GM12878 (cell line): ENCODE results near the gene UVSSA. TPM values are rescaled to one million over a fixed set of nuclear protein-coding genes. Genes with fewer than 3 reads are reported as not detected.

Experiments used
- ATAC-seq: fragments of 200-7000 bp; cut with Tn5 transposase; 3 replicates; pipeline ENCODE4 v1.9.1; 2020; ENCODE audit warnings: mild to moderate bottlenecking, moderate library complexity
- BruUV-seq: library from RNA; stranded (reverse); fragments of 400-500 nt; replicated peaks from 2 replicates; lab custom pipeline; 2021; lab: Mats Ljungman, UMichigan
- CTCF ChIA-PET: fragments of 300-600 bp; sonication (Branson Sonifier 250); formaldehyde crosslinking; extraction: SDS; loops from one replicate; lab custom pipeline; 2021; ENCODE audit warnings: inconsistent platforms; lab: Yijun Ruan, JAX
- POLR2A ChIA-PET: fragments of 350-600 bp; formaldehyde crosslinking; extraction: SDS; loops from one replicate; lab custom pipeline; 2021; ENCODE audit warnings: inconsistent platforms; lab: Charles Lee
- RAD21 ChIA-PET: fragments of 300-600 bp; sonication (Branson Sonifier 250); formaldehyde crosslinking; loops from one replicate; lab custom pipeline; 2023; ENCODE audit warnings: antibody characterized with exemption; ENCODE audit not compliant: unreplicated experiment; lab: Charles Lee
- SMC1A ChIA-PET: fragments of 300-600 bp; sonication (Branson Sonifier 250); formaldehyde crosslinking; loops from one replicate; lab custom pipeline; 2023; ENCODE audit not compliant: unreplicated experiment, uncharacterized antibody; lab: Charles Lee
- DNase-seq: peaks from one replicate; pipeline ENCODE4 v3.0.0-alpha.2; 2011; ENCODE audit warnings: low read depth, low spot score
- FAIRE-seq: peaks from 3 replicates; lab custom pipeline; 2011; peaks lifted over from hg19 to GRCh38; lab: Jason Lieb, UNC
- H2AFZ ChIP-seq: 2 replicates; pipeline ENCODE4 v1.6.0; 2011; ENCODE audit warnings: low read depth, low read length, control low read depth; ENCODE audit not compliant: control insufficient read depth
- H3K27ac ChIP-seq: 2 replicates; pipeline ENCODE4 v1.5.1; 2011; ENCODE audit warnings: control low read depth; ENCODE audit not compliant: control insufficient read depth, insufficient read depth
- H3K27me3 ChIP-seq, 2 experiments: replicated peaks in 1 of 2; 2 replicates each; pipeline versions ENCODE4 v1.6.0 to v1.6.1; 2011; ENCODE audit warnings: low read length in 1 of 2; ENCODE audit not compliant: control insufficient read depth in 2 of 2, insufficient read depth in 2 of 2
- H3K36me3 ChIP-seq, 2 experiments: 2 replicates each; pipeline ENCODE4 v1.5.1; 2011; ENCODE audit warnings: low read length in 1 of 2; ENCODE audit not compliant: control insufficient read depth in 2 of 2, insufficient read depth in 2 of 2
- H3K4me1 ChIP-seq: 2 replicates; pipeline ENCODE4 v1.6.1; 2011; ENCODE audit warnings: mild to moderate bottlenecking, low read length, moderate library complexity, mixed read lengths; ENCODE audit not compliant: control insufficient read depth, insufficient read depth
- H3K4me2 ChIP-seq: 2 replicates; pipeline ENCODE4 v1.6.0; 2011; ENCODE audit warnings: control low read depth; ENCODE audit not compliant: control insufficient read depth, insufficient read depth
- H3K4me3 ChIP-seq: fragments of 200-600 bp; sonication (generic); 2 replicates; pipeline ENCODE4 v1.5.1; 2016
- H3K79me2 ChIP-seq: 2 replicates; pipeline ENCODE4 v1.6.0; 2011; ENCODE audit warnings: low read length; ENCODE audit not compliant: control insufficient read depth, insufficient read depth
- H3K9ac ChIP-seq: 2 replicates; pipeline ENCODE4 v1.8.0; 2011; ENCODE audit warnings: low read length, control low read depth, mixed read lengths; ENCODE audit not compliant: control insufficient read depth, insufficient read depth
- H3K9me3 ChIP-seq: replicated peaks from 3 replicates; pipeline ENCODE4 v1.5.1; 2011; ENCODE audit warnings: mild to moderate bottlenecking, low read length; ENCODE audit not compliant: control insufficient read depth, insufficient read depth
- H4K20me1 ChIP-seq: 2 replicates; pipeline ENCODE4 v1.6.0; 2011; ENCODE audit not compliant: control insufficient read depth, insufficient read depth
- BCLAF1 ChIP-seq: fragments of 450-650 bp; IDR thresholded peaks from 2 replicates; pipeline ENCODE4 v1.6.1; 2017; ENCODE audit warnings: antibody characterized with exemption, mild to moderate bottlenecking, moderate library complexity
- DPF2 ChIP-seq: fragments of 450-650 bp; IDR thresholded peaks from 2 replicates; pipeline ENCODE4 v1.6.1; 2017; ENCODE audit warnings: mild to moderate bottlenecking
- GATAD2B ChIP-seq: fragments of 450-650 bp; conservative IDR thresholded peaks from 2 replicates; pipeline ENCODE4 v1.6.1; 2017; ENCODE audit warnings: low read depth, mild to moderate bottlenecking, moderate library complexity
- KLF5 ChIP-seq: fragments of 450-650 bp; IDR thresholded peaks from 2 replicates; pipeline ENCODE4 v1.6.1; 2014; ENCODE audit warnings: mild to moderate bottlenecking; ENCODE audit not compliant: partially characterized antibody
- MXI1 ChIP-seq: fragments of 150-350 bp; IDR thresholded peaks from 2 replicates; pipeline ENCODE4 v1.6.1; 2011; ENCODE audit warnings: low read depth, mild to moderate bottlenecking, inconsistent platforms, low read length, improper control_type of control experiment
- NKRF ChIP-seq: fragments of 450-650 bp; conservative IDR thresholded peaks from 2 replicates; pipeline ENCODE4 v1.6.1; 2017; ENCODE audit warnings: mild to moderate bottlenecking, moderate library complexity
- POLR2A ChIP-seq: IDR thresholded peaks from 2 replicates; pipeline ENCODE4 v1.6.1; 2011; ENCODE audit warnings: low read depth, mild to moderate bottlenecking, low read length
- SMARCA5 ChIP-seq: fragments of 450-650 bp; IDR thresholded peaks from 2 replicates; pipeline ENCODE4 v1.6.1; 2017; ENCODE audit warnings: mild to moderate bottlenecking
- STAT1 ChIP-seq: fragments of 450-650 bp; conservative IDR thresholded peaks from 2 replicates; pipeline ENCODE4 v1.6.1; 2014; ENCODE audit warnings: antibody characterized with exemption, mild to moderate bottlenecking
- YBX1 ChIP-seq: fragments of 450-650 bp; IDR thresholded peaks from 2 replicates; pipeline ENCODE4 v1.6.1; 2016; ENCODE audit warnings: antibody characterized with exemption
- ZNF207 ChIP-seq: fragments of 450-650 bp; IDR thresholded peaks from 2 replicates; pipeline ENCODE4 v1.6.1; 2014; ENCODE audit warnings: antibody characterized with exemption, mild to moderate bottlenecking, borderline replicate concordance
- ZSCAN29 ChIP-seq: fragments of 450-650 bp; IDR thresholded peaks from 2 replicates; pipeline ENCODE4 v1.6.1; 2017; ENCODE audit warnings: mild to moderate bottlenecking, moderate library complexity
- WGBS: methylation state at CpG from one replicate; pipeline ENCODE4 v1.1.6; 2016; ENCODE audit warnings: low lambda C conversion rate; ENCODE audit not compliant: insufficient replicate concordance, insufficient coverage; ENCODE audit errors: missing lambda C conversion rate; 5-methylcytosine and 5-hydroxymethylcytosine counted together
- in situ Hi-C: fragments of 300-500 bp; cut with MboI; formaldehyde crosslinking; loops from 9 replicates; pipeline ENCODE4 v1.14.3; 2018; ENCODE audit warnings: mixed read lengths
- intact Hi-C: fragments of 100-400 bp; cut with micrococcal nuclease; formaldehyde crosslinking; loops from one replicate; pipeline ENCODE4 v1.14.2; 2022; ENCODE audit not compliant: unreplicated experiment
- polyA plus RNA-seq, 11 experiments: library from polyadenylated mRNA; depleted of rRNA in 4 of 11; unstranded in 6 of 11; stranded (reverse) in 5 of 11; fragments of >200 nt; fragmentation: Nextera tagmentation in 4 of 11; fragmentation: Illumina TruSeq in 1 of 11; extraction: Ambion mirVana in 4 of 11; extraction: Trizol in 1 of 11; gene quantifications; 1 replicate in 1 of 11; 2 replicates in 10 of 11; pipeline versions ENCODE4 v1.2.1 to v1.2.3, GENCODE V29; 2011 to 2016; ENCODE audit warnings: inconsistent platforms in 2 of 11, missing spikeins in 2 of 11, low read depth in 1 of 11
- total RNA-seq, 4 experiments: library from RNA; depleted of rRNA in 3 of 4; stranded (reverse); fragments of >200 nt in 3 of 4; fragmentation: Illumina TruSeq in 1 of 4; extraction: Trizol in 1 of 4; gene quantifications; 2 replicates each; pipeline versions ENCODE4 v1.2.1 to v1.2.3, GENCODE V29; 2013 to 2021
- TF ChIP-seq, protein P1 (sequence below): fragments of 450-650 bp; IDR thresholded peaks from 2 replicates; pipeline ENCODE4 v1.6.1; 2017; ENCODE audit warnings: mild to moderate bottlenecking, moderate library complexity

UVSSA gene
- total and polyA plus RNA-seq, 10 of the 15 experiments (the other 5 are each of a cell fraction or from before 2014, with no cell fraction given), result 0.34 to 16.8 (median 3.6) TPM

DNA sequence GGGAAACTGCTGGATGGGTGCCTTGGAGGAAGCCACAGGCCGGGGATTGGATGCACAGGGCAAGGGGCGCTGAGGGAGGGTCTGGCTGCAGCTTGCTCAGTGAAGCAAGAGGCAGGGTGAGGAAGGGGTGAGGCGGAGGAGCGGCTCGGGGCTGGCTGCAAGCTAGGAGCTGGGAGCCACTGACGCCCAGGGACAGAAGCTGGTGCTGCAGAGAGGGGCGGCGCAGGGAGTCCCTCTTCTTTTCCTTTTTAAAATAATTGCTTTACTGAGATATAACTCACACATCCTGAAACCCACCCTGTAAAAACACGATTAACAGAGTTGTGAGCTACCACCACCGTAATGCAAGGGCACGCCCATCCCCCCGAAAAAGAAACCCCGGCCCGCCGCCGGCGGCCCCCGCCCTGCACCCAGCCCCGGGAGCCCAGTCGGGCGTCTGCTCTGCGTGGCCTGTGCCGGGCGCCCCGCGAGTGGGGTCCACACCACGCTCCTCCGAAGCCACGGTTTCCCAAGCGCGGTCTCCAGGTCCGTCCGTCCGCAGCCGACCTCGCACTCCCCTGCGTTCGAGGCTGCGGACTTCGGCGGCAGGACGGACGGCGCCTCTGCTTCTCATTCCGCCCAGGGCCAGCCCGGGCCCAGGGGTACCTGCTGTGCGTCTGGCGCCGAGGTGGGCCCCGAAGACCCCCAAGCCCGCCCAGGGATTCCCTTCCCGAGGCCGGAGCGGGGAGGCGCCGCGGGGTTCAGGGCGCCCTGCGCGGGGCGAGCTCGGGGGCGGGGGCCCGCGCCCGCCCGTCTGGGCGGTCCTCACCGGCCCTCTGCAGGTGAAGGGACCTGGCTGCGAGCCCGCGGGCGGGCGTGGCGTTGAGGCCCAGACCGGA, 866 bp upstream of the UVSSA start:
- Histone ChIP-seq H3K36me3 (no peaks in the 10 kb centered on the region; a peak in 2 of 4 replicates), H4K20me1 (no peaks in the 10 kb centered on the region), H3K9ac (peak overlapping the region; percentile 83), H3K27ac (peak overlapping the region; percentile 69), H3K4me2 (peak overlapping the region; percentile 66), H3K9me3 (no peaks in the 10 kb centered on the region), H2AFZ (peak overlapping the region; percentile 84), H3K4me1 (peaks cover 7% of the 10 kb centered on the region), H3K4me3 (peak overlapping the region; percentile 81), H3K79me2 (peaks cover 16% of the 10 kb centered on the region), H3K27me3 (no peaks in the 10 kb centered on the region)
- 4% methylated on average over 56 of the region's 76 CpGs for WGBS
- in situ Hi-C loops (loop anchor here (5.0 kb wide), 1 partner anchor 54 kb away; no protein-coding TSS in a partner anchor), intact Hi-C loops (loop anchor here (1.0 to 5.0 kb wide), 5 partner anchors 59 to 424 kb away; partner anchors contain the start of genes CTBP1 and MAEA)
- no peak for DNase-seq
- ChIA-PET POLR2A (interaction anchor here (0.7 to 4.0 kb wide), 9 partner anchors 56 to 335 kb away, joined by 3 to 42 read pairs (median 3); partner anchors contain the start of genes CTBP1 and MAEA), RAD21 (interaction anchor here (0.6 to 3.9 kb wide), 12 partner anchors 46 to 363 kb away, joined by 3 to 29 read pairs (median 6); partner anchors contain the start of genes CTBP1 and MAEA), SMC1A (interaction anchor here (1.2 to 2.5 kb wide), 8 partner anchors 56 to 215 kb away, joined by 3 to 15 read pairs (median 6); partner anchors contain the start of gene MAEA), CTCF (interaction anchor here (0.6 to 5.3 kb wide), 16 partner anchors 10 to 603 kb away, joined by 3 to 48 read pairs (median 4); partner anchors contain the start of genes CTBP1 and MAEA)
- ATAC-seq, result peak; percentile 58
- BruUV-seq, result TSS peak; percentile 73
- FAIRE-seq, result peak; percentile 27
- TF ChIP-seq, protein P1, sequence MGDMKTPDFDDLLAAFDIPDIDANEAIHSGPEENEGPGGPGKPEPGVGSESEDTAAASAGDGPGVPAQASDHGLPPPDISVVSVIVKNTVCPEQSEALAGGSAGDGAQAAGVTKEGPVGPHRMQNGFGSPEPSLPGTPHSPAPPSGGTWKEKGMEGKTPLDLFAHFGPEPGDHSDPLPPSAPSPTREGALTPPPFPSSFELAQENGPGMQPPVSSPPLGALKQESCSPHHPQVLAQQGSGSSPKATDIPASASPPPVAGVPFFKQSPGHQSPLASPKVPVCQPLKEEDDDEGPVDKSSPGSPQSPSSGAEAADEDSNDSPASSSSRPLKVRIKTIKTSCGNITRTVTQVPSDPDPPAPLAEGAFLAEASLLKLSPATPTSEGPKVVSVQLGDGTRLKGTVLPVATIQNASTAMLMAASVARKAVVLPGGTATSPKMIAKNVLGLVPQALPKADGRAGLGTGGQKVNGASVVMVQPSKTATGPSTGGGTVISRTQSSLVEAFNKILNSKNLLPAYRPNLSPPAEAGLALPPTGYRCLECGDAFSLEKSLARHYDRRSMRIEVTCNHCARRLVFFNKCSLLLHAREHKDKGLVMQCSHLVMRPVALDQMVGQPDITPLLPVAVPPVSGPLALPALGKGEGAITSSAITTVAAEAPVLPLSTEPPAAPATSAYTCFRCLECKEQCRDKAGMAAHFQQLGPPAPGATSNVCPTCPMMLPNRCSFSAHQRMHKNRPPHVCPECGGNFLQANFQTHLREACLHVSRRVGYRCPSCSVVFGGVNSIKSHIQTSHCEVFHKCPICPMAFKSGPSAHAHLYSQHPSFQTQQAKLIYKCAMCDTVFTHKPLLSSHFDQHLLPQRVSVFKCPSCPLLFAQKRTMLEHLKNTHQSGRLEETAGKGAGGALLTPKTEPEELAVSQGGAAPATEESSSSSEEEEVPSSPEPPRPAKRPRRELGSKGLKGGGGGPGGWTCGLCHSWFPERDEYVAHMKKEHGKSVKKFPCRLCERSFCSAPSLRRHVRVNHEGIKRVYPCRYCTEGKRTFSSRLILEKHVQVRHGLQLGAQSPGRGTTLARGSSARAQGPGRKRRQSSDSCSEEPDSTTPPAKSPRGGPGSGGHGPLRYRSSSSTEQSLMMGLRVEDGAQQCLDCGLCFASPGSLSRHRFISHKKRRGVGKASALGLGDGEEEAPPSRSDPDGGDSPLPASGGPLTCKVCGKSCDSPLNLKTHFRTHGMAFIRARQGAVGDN, result 0 out of 2 replicates have a peak, but pooled peaks have one; percentile 21
- TF ChIP-seq STAT1, result 0 out of 2 replicates have a peak, but pooled peaks have one; percentile 8
- peak; percentile 76 for TF ChIP-seq DPF2
- peak; percentile 58 for TF ChIP-seq KLF5
- TF ChIP-seq MXI1, result peak; percentile 13; the same call in 1 of the 2 replicates
- no peak; the same call in 1 of the 2 replicates for TF ChIP-seq BCLAF1
- TF ChIP-seq ZNF207, result no peak
- peak; percentile 61; the same call in 1 of the 2 replicates for TF ChIP-seq POLR2A
- TF ChIP-seq ZSCAN29, result peak; percentile 40; the same call in 1 of the 2 replicates
- TF ChIP-seq NKRF, result peak; percentile 86
- TF ChIP-seq YBX1, result no peak
- peak; percentile 93 for TF ChIP-seq GATAD2B
- 0 out of 2 replicates have a peak, but pooled peaks have one; percentile 54 for TF ChIP-seq SMARCA5
